OCI-LY7 (cell line): ENCODE results near the gene ZSCAN31. TPM values are rescaled to one million over a fixed set of nuclear protein-coding genes. Genes with fewer than 3 reads are reported as not detected.

Experiments used
- BruUV-seq: library from RNA; stranded (reverse); fragments of 400-500 nt; replicated peaks from 2 replicates; lab custom pipeline; 2021; lab: Mats Ljungman, UMichigan
- CTCF ChIA-PET: fragments of 300-600 bp; sonication (Branson Sonifier 250); formaldehyde crosslinking; loops from one replicate; lab custom pipeline; 2022; ENCODE audit warnings: antibody characterized with exemption; ENCODE audit not compliant: unreplicated experiment; lab: Charles Lee
- POLR2A ChIA-PET: fragments of 300-600 bp; sonication (Branson Sonifier 250); formaldehyde crosslinking; loops from one replicate; lab custom pipeline; 2022; ENCODE audit warnings: antibody characterized with exemption; lab: Charles Lee
- DNase-seq: peaks from one replicate; pipeline ENCODE4 v3.0.0-alpha.2; 2015; ENCODE audit warnings: low spot score
- H2AFZ ChIP-seq: fragments of 200-600 bp; sonication (generic), shearing (Covaris generic); 2 replicates; pipeline ENCODE4 v1.6.1; 2014; ENCODE audit warnings: mild to moderate bottlenecking, antibody characterized with exemption, low read length, moderate library complexity
- H3K27ac ChIP-seq: fragments of 200-600 bp; sonication (generic); 2 replicates; pipeline ENCODE4 v1.5.1; 2014; ENCODE audit warnings: mixed run types, low read depth, mild to moderate bottlenecking, moderate library complexity, low read length, inconsistent platforms; ENCODE audit not compliant: poor library complexity, severe bottlenecking
- H3K36me3 ChIP-seq: fragments of 200-600 bp; sonication (generic); 2 replicates; pipeline ENCODE4 v1.6.1; 2014; ENCODE audit warnings: mild to moderate bottlenecking, antibody characterized with exemption, low read length, moderate library complexity, mixed read lengths; ENCODE audit not compliant: insufficient read depth
- H3K4me1 ChIP-seq: fragments of 200-600 bp; sonication (generic); 2 replicates; pipeline ENCODE4 v1.5.1; 2014; ENCODE audit warnings: mild to moderate bottlenecking, low read length; ENCODE audit not compliant: insufficient read depth, poor library complexity, severe bottlenecking
- H3K4me2 ChIP-seq: fragments of 200-600 bp; sonication (generic); 2 replicates; pipeline ENCODE4 v1.6.1; 2014; ENCODE audit warnings: mild to moderate bottlenecking, low read length
- H3K4me3 ChIP-seq: fragments of 200-600 bp; sonication (generic); 2 replicates; pipeline ENCODE4 v1.5.1; 2014; ENCODE audit warnings: mild to moderate bottlenecking, low read depth, low read length; ENCODE audit not compliant: poor library complexity, severe bottlenecking
- H3K79me2 ChIP-seq: fragments of 200-600 bp; sonication (generic); 2 replicates; pipeline ENCODE4 v1.6.1; 2016; ENCODE audit warnings: low read depth, mild to moderate bottlenecking, low read length, moderate library complexity, mixed read lengths; ENCODE audit not compliant: insufficient read depth
- H3K9me2 ChIP-seq: fragments of 200-600 bp; sonication (generic); 2 replicates; pipeline ENCODE4 v1.6.1; 2016; ENCODE audit warnings: mild to moderate bottlenecking, low read length, mixed read lengths; ENCODE audit not compliant: insufficient read depth
- H3K9me3 ChIP-seq: fragments of 200-600 bp; sonication (generic); 2 replicates; pipeline ENCODE4 v1.6.1; 2014; ENCODE audit warnings: mild to moderate bottlenecking, mixed run types, low read length, mixed read lengths
- H4K20me1 ChIP-seq: fragments of 200-600 bp; sonication (generic); 2 replicates; pipeline ENCODE4 v1.6.1; 2014; ENCODE audit warnings: mild to moderate bottlenecking, antibody characterized with exemption, low read length, moderate library complexity, mixed read lengths; ENCODE audit not compliant: insufficient read depth
- EZH2phosphoT487 ChIP-seq: fragments of 200-600 bp; sonication (generic); IDR thresholded peaks from 2 replicates; pipeline ENCODE4 v1.6.1; 2018; ENCODE audit warnings: low read depth, borderline replicate concordance, mild to moderate bottlenecking, mixed run types, antibody characterized with exemption, low read length, moderate library complexity, mixed read lengths
- intact Hi-C: fragments of 100-400 bp; cut with micrococcal nuclease; formaldehyde crosslinking; loops from one replicate; pipeline ENCODE4 v1.10.0; 2022; ENCODE audit not compliant: unreplicated experiment
- total RNA-seq, 2 experiments: library from RNA; depleted of rRNA in 1 of 2; stranded (reverse); fragments of >200 nt in 1 of 2; shearing (Covaris generic) in 1 of 2; gene quantifications; 2 replicates each; pipeline ENCODE4 v1.2.3, GENCODE V29; 2014 to 2022
- TF ChIP-seq, protein P1 (sequence below): fragments of 200-600 bp; sonication (generic); conservative IDR thresholded peaks from 2 replicates; pipeline ENCODE4 v1.5.1; 2014; ENCODE audit warnings: mild to moderate bottlenecking, antibody characterized with exemption, low read length, moderate library complexity, mixed read lengths

ZSCAN31 gene
- total RNA-seq, 2 experiments from 2014 or later: not detected

DNA sequence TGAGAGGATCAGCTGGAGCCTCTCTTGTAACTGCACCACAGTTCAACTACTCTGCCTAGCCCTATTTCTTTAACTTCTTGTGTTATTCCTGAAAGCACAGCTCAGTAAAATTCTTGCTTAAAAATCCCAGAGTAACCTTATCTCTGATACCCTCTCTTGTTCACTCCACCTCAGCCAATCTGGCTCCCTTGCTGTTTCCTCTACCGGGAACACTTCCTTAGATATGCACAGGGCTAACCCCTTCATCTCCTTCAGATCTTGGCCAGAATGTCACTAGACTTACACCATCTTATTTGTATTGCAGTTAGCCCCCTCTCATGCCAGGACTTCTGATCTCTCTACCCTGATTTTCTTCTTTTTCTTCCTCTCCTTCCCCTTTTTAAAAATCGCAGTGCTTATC is 11.2 kb upstream of the ZSCAN31 start:
- Histone ChIP-seq H2AFZ (no peak overlapping the region), H4K20me1 (no peaks in the 10 kb centered on the region)

DNA sequence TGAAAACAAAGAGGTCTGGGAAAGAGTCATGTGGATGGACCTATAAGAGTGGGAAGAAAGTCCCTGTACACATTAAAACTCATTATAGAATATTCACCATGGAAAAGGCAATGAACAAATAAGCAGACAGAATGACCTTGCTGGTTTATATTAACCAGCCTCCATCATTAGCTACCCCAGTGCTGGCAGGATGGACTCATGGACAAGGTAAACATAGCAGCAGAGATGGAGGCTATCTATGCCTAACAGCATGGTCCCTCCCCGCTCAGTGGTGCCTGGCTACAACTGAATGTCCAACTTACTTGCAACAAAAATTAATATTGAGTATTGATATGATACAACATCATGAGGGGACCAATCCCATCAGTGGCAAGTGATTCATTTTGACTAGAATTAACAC is 9.3 kb upstream of the ZSCAN31 start:
- H3K9me3 ChIP-seq: peaks cover 9% of the 10 kb centered on the region
- H4K20me1 ChIP-seq: no peaks in the 10 kb centered on the region
- no peak overlapping the region for H3K4me2 ChIP-seq
- ChIA-PET CTCF (no interaction called here), POLR2A (no interaction called here)
- H2AFZ ChIP-seq: no peak overlapping the region
- no peak overlapping the region for H3K27ac ChIP-seq
- intact Hi-C loops: no loop called here
- BruUV-seq: no TSS peak
- no peak for DNase-seq
- no peaks in the 10 kb centered on the region for H3K36me3 ChIP-seq
- no peaks in the 10 kb centered on the region for H3K4me1 ChIP-seq
- H3K4me3 ChIP-seq: no peak overlapping the region
- TF ChIP-seq, protein P1, sequence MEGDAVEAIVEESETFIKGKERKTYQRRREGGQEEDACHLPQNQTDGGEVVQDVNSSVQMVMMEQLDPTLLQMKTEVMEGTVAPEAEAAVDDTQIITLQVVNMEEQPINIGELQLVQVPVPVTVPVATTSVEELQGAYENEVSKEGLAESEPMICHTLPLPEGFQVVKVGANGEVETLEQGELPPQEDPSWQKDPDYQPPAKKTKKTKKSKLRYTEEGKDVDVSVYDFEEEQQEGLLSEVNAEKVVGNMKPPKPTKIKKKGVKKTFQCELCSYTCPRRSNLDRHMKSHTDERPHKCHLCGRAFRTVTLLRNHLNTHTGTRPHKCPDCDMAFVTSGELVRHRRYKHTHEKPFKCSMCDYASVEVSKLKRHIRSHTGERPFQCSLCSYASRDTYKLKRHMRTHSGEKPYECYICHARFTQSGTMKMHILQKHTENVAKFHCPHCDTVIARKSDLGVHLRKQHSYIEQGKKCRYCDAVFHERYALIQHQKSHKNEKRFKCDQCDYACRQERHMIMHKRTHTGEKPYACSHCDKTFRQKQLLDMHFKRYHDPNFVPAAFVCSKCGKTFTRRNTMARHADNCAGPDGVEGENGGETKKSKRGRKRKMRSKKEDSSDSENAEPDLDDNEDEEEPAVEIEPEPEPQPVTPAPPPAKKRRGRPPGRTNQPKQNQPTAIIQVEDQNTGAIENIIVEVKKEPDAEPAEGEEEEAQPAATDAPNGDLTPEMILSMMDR: no peak
- no peak for TF ChIP-seq EZH2phosphoT487
- H3K79me2 ChIP-seq: peaks cover under 1% of the 10 kb centered on the region; the same call in 1 of the 2 replicates
- H3K9me2 ChIP-seq: no peaks in the 10 kb centered on the region; the same call in 1 of the 2 replicates

More for the DNA sequence above, 11.2 kb upstream of the ZSCAN31 start:
- POLR2A ChIA-PET: interaction anchor here (1.0 to 1.7 kb wide), 3 partner anchors 11 to 23 kb away, joined by 3 to 9 read pairs (median 3); partner anchors contain the start of gene ZSCAN31
- Histone ChIP-seq H3K4me1 (peaks cover 8% of the 10 kb centered on the region), H3K9me3 (no peaks in the 10 kb centered on the region), H3K9me2 (no peaks in the 10 kb centered on the region; the same call in 1 of the 2 replicates), H3K27ac (no peak overlapping the region), H3K36me3 (no peaks in the 10 kb centered on the region), H3K4me3 (no peak overlapping the region), H3K79me2 (peaks cover 10% of the 10 kb centered on the region; the same call in 1 of the 2 replicates), H3K4me2 (no peak overlapping the region)
- CTCF ChIA-PET: no interaction called here
- no TSS peak for BruUV-seq
- intact Hi-C loops: no loop called here
- TF ChIP-seq EZH2phosphoT487: no peak
- TF ChIP-seq, protein P1: no peak
- no peak for DNase-seq

DNA sequence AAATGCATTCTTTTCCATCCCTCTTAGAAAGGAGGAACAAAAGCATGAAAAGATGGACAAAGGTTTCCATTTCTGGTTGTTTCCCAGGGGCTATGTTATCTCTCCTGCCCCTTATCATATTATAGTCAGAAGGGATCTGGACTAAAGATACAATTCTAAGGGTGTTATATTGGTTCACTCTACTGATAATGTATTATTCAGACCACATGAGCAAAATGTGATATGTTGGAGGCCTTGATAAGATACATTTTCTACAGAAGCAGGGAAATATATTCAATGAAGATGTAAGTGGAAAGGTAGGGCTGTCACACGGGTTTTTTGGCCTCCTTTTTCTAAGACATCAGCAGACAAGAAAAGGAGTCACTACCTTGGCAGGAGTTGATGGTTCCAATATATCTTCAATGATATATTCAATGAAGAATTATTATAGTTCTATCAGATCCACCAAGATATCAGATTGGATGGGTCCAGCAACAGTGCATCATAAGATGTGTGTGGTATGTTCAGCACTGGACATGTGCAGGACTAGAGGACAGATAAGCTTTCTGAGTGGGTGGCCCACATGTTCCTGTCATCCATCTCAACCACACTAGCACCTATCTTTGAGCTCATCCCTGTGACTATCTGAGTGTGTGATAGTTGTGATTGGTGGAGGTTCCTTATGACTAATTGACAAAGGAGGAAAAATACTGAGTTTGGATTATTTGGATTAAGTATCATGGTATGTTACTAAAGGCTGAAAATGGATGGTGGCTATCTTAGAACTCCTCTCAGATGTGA is 8.1 kb upstream of the ZSCAN31 start:
- no peaks in the 10 kb centered on the region; the same call in 1 of the 2 replicates for H3K9me2 ChIP-seq
- H3K36me3 ChIP-seq: no peaks in the 10 kb centered on the region
- TF ChIP-seq EZH2phosphoT487: no peak
- TF ChIP-seq, protein P1: no peak
- no peak overlapping the region for H3K4me2 ChIP-seq
- no peaks in the 10 kb centered on the region for H4K20me1 ChIP-seq
- H3K4me1 ChIP-seq: no peaks in the 10 kb centered on the region
- BruUV-seq: no TSS peak
- intact Hi-C loops: no loop called here
- CTCF ChIA-PET: no interaction called here
- POLR2A ChIA-PET: no interaction called here
- H2AFZ ChIP-seq: no peak overlapping the region
- no peaks in the 10 kb centered on the region for H3K79me2 ChIP-seq
- H3K27ac ChIP-seq: no peak overlapping the region
- no peak overlapping the region for H3K4me3 ChIP-seq
- no peak for DNase-seq
- H3K9me3 ChIP-seq: peaks cover 16% of the 10 kb centered on the region
